SK-N-SH treated with all-trans-retinoic acid at 6 μM for 48 hours (cell line): ENCODE measurements around the gene ALDH16A1.
A peak's percentile ranks its signal among the peaks of the same experiment; 100 is the strongest.

Source experiments
- ATAC-seq: fragments of 200-7000 bp; cut with Tn5 transposase; 3 replicates; pipeline ENCODE4 v1.9.1; 2020; ENCODE audit warnings: mild to moderate bottlenecking, moderate library complexity
- CSDC2 ChIP-seq: fragments of 250-450 bp; sonication (Bioruptor Pico); IDR thresholded peaks from 2 replicates; pipeline ENCODE4 v1.5.0; 2020; ENCODE audit warnings: mild to moderate bottlenecking, moderate library complexity
- ESRRG ChIP-seq: fragments of 250-450 bp; sonication (Bioruptor Pico); IDR thresholded peaks from 2 replicates; pipeline ENCODE4 v1.6.1; 2021; ENCODE audit warnings: mild to moderate bottlenecking
- GLIS3 ChIP-seq: fragments of 250-450 bp; sonication (Bioruptor Pico); IDR thresholded peaks from 2 replicates; pipeline ENCODE4 v1.5.0; 2020; ENCODE audit warnings: mild to moderate bottlenecking, moderate library complexity
- ISL1 ChIP-seq: fragments of 250-450 bp; sonication (Bioruptor Pico); IDR thresholded peaks from 2 replicates; pipeline ENCODE4 v2.1.2; 2022; ENCODE audit warnings: mild to moderate bottlenecking, moderate library complexity
- PPARA ChIP-seq: fragments of 250-450 bp; sonication (Bioruptor Pico); IDR thresholded peaks from 2 replicates; pipeline ENCODE4 v1.5.0; 2020; ENCODE audit warnings: mild to moderate bottlenecking, borderline replicate concordance
- RARB ChIP-seq: fragments of 250-450 bp; sonication (Bioruptor Pico); IDR thresholded peaks from 2 replicates; pipeline ENCODE4 v1.8.0; 2021; ENCODE audit warnings: mild to moderate bottlenecking, moderate library complexity
- TCF4 ChIP-seq: fragments of 250-450 bp; sonication (Bioruptor Pico); IDR thresholded peaks from 2 replicates; pipeline ENCODE4 v1.8.0; 2021; ENCODE audit warnings: mild to moderate bottlenecking, moderate library complexity, borderline replicate concordance
- TOX ChIP-seq: fragments of 250-450 bp; sonication (Bioruptor Pico); IDR thresholded peaks from 2 replicates; pipeline ENCODE4 v1.8.0; 2021; ENCODE audit warnings: mild to moderate bottlenecking, moderate library complexity, borderline replicate concordance
- ZC3H10 ChIP-seq: fragments of 250-450 bp; sonication (Bioruptor Pico); IDR thresholded peaks from 2 replicates; pipeline ENCODE4 v1.5.1; 2021; ENCODE audit warnings: mild to moderate bottlenecking, moderate library complexity
- ZFP3 ChIP-seq: fragments of 250-450 bp; sonication (Bioruptor Pico); IDR thresholded peaks from 2 replicates; pipeline ENCODE4 v1.5.0; 2020; ENCODE audit warnings: mild to moderate bottlenecking, moderate library complexity
- ZFP30 ChIP-seq: fragments of 450-650 bp; formaldehyde crosslinking; IDR thresholded peaks from 2 replicates; pipeline ENCODE4 v1.5.0; 2022; ENCODE audit warnings: mild to moderate bottlenecking, moderate library complexity
- ZNF565 ChIP-seq: fragments of 450-650 bp; formaldehyde crosslinking; conservative IDR thresholded peaks from 2 replicates; pipeline ENCODE4 v1.5.0; 2020; ENCODE audit warnings: low read depth, mild to moderate bottlenecking, moderate library complexity
- ZNF70 ChIP-seq: fragments of 450-650 bp; formaldehyde crosslinking; IDR thresholded peaks from 2 replicates; pipeline ENCODE4 v1.5.0; 2020; ENCODE audit warnings: mild to moderate bottlenecking, moderate library complexity
- ZNF8 ChIP-seq: fragments of 450-650 bp; formaldehyde crosslinking; IDR thresholded peaks from 2 replicates; pipeline ENCODE4 v1.5.0; 2020; ENCODE audit warnings: mild to moderate bottlenecking, moderate library complexity
- TF ChIP-seq, protein P1 (sequence below): fragments of 250-450 bp; sonication (Bioruptor Pico); IDR thresholded peaks from 2 replicates; pipeline ENCODE4 v1.8.0; 2020; ENCODE audit warnings: mild to moderate bottlenecking, moderate library complexity, borderline replicate concordance
- TF ChIP-seq, protein P2 (sequence below): fragments of 250-450 bp; sonication (Bioruptor Pico); IDR thresholded peaks from 2 replicates; pipeline ENCODE4 v1.5.1; 2020; ENCODE audit warnings: low read depth, mild to moderate bottlenecking, moderate library complexity
- TF ChIP-seq, protein P3 (sequence below): fragments of 250-450 bp; sonication (Bioruptor Pico); IDR thresholded peaks from 2 replicates; pipeline ENCODE4 v1.8.0; 2021; ENCODE audit warnings: low read depth, mild to moderate bottlenecking, moderate library complexity, borderline replicate concordance
- TF ChIP-seq, protein P4 (sequence below): fragments of 250-450 bp; sonication (Bioruptor Pico); IDR thresholded peaks from 2 replicates; pipeline ENCODE4 v1.5.0; 2020; ENCODE audit warnings: mild to moderate bottlenecking, moderate library complexity
- TF ChIP-seq, protein P5 (sequence below): fragments of 250-450 bp; sonication (Bioruptor Pico); IDR thresholded peaks from 2 replicates; pipeline ENCODE4 v1.5.1; 2021; ENCODE audit warnings: mild to moderate bottlenecking, moderate library complexity

The ALDH16A1 gene

DNA sequence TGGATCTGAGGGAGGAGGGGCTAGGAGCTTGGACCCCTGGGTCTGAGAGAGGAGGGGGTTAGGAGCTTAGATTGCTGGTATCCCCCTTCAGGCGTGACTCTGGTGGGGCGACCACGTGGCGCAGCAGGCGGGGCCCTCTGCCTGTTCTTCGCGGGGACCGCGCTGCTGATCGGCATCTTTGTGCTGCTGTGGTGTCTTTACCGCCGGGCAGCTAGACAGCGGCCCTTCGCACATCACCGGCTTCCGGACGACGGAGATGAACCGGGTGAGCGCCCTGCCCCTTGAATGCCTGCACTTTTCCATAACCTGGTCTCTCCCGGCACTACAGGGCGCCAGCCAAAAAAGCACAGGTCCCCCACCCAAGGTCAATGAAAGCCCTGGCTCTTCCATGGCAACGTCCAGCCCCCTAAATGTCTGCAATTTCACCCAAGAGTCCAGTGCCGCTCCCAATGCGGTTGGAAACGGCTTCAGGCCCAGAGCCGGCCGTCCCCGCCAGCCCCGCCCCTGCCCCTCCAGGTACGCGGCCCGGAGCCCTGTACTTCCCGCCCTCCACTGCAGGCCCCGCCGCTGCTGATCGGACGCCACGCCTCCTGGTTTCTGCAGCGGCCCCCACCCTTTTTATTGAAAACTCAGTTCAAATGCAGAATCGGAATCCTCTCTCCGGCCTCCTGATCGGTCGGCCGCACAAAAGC lies 25.0 kb upstream of the ALDH16A1 start:
- TF ChIP-seq ZC3H10 (no peak), ZNF565 (no peak), ESRRG (CRISPR knock-in tag) (no peak), TCF4 (CRISPR knock-in tag) (no peak), ZFP30 (no peak), GLIS3 (CRISPR knock-in tag) (no peak)
- TF ChIP-seq, protein P1, sequence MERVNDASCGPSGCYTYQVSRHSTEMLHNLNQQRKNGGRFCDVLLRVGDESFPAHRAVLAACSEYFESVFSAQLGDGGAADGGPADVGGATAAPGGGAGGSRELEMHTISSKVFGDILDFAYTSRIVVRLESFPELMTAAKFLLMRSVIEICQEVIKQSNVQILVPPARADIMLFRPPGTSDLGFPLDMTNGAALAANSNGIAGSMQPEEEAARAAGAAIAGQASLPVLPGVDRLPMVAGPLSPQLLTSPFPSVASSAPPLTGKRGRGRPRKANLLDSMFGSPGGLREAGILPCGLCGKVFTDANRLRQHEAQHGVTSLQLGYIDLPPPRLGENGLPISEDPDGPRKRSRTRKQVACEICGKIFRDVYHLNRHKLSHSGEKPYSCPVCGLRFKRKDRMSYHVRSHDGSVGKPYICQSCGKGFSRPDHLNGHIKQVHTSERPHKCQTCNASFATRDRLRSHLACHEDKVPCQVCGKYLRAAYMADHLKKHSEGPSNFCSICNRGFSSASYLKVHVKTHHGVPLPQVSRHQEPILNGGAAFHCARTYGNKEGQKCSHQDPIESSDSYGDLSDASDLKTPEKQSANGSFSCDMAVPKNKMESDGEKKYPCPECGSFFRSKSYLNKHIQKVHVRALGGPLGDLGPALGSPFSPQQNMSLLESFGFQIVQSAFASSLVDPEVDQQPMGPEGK (CRISPR knock-in tag): no peak
- TF ChIP-seq, protein P2, sequence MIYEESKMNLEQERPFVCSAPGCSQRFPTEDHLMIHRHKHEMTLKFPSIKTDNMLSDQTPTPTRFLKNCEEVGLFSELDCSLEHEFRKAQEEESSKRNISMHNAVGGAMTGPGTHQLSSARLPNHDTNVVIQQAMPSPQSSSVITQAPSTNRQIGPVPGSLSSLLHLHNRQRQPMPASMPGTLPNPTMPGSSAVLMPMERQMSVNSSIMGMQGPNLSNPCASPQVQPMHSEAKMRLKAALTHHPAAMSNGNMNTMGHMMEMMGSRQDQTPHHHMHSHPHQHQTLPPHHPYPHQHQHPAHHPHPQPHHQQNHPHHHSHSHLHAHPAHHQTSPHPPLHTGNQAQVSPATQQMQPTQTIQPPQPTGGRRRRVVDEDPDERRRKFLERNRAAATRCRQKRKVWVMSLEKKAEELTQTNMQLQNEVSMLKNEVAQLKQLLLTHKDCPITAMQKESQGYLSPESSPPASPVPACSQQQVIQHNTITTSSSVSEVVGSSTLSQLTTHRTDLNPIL (CRISPR knock-in tag): no peak
- ATAC-seq: peak; percentile 35

DNA sequence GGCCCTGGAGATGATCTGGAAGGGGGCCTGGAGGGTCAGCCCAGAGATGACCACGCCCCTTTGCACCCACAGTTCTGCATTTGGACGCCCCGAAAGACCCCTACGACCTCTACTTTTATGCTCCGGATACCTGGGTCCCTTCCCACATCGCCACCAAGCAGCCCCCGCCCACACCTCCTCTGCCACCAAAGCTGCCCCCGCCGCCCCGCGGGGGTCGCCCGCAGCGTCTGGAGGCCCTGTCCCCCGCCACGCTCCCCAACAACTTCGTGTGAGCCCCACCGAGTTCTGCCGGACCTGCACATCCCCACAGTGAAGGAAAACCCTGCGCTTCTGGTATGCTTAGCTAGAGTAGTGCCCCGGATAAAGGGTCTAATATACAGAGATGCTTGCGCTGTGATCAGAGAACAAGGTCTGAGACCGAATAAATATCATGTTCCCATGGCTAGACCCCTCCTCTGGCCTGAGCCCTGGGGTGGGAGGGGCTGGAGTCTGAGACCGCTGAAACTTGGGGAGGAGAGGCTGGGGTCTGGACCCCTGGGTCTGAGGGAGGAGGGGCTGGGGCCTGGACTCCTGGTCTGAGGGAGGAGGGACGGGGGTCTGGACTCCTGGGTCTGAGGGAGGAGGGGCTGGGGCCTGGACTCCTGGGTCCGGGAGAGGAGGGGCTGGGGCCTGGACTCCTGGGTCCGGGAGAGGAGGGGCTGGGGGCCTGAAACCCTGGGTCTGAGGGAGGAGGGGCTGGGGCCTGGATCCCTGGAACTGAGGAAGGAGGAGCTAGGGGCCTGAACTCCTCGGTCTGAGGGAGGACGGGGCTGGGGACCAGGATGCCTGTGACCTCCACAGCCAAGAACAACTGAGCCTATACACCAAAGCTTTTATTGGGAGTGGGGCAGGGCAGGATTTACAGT lies 24.2 kb upstream of the ALDH16A1 start:
- TF ChIP-seq ZFP3 (no peak), GLIS3 (CRISPR knock-in tag) (no peak), ZNF70 (no peak), ZNF8 (CRISPR knock-in tag) (no peak), ZNF565 (no peak), CSDC2 (CRISPR knock-in tag) (no peak), ISL1 (CRISPR knock-in tag) (no peak), ZFP30 (no peak), PPARA (no peak), RARB (CRISPR knock-in tag) (no peak), ZC3H10 (no peak), TOX (CRISPR knock-in tag) (no peak), TCF4 (CRISPR knock-in tag) (no peak)
- TF ChIP-seq, protein P2 (CRISPR knock-in tag): no peak
- TF ChIP-seq, protein P1 (CRISPR knock-in tag): no peak
- TF ChIP-seq, protein P3, sequence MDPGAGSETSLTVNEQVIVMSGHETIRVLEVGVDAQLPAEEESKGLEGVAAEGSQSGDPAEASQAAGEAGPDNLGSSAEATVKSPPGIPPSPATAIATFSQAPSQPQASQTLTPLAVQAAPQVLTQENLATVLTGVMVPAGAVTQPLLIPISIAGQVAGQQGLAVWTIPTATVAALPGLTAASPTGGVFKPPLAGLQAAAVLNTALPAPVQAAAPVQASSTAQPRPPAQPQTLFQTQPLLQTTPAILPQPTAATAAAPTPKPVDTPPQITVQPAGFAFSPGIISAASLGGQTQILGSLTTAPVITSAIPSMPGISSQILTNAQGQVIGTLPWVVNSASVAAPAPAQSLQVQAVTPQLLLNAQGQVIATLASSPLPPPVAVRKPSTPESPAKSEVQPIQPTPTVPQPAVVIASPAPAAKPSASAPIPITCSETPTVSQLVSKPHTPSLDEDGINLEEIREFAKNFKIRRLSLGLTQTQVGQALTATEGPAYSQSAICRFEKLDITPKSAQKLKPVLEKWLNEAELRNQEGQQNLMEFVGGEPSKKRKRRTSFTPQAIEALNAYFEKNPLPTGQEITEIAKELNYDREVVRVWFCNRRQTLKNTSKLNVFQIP (CRISPR knock-in tag): no peak
- TF ChIP-seq, protein P4, sequence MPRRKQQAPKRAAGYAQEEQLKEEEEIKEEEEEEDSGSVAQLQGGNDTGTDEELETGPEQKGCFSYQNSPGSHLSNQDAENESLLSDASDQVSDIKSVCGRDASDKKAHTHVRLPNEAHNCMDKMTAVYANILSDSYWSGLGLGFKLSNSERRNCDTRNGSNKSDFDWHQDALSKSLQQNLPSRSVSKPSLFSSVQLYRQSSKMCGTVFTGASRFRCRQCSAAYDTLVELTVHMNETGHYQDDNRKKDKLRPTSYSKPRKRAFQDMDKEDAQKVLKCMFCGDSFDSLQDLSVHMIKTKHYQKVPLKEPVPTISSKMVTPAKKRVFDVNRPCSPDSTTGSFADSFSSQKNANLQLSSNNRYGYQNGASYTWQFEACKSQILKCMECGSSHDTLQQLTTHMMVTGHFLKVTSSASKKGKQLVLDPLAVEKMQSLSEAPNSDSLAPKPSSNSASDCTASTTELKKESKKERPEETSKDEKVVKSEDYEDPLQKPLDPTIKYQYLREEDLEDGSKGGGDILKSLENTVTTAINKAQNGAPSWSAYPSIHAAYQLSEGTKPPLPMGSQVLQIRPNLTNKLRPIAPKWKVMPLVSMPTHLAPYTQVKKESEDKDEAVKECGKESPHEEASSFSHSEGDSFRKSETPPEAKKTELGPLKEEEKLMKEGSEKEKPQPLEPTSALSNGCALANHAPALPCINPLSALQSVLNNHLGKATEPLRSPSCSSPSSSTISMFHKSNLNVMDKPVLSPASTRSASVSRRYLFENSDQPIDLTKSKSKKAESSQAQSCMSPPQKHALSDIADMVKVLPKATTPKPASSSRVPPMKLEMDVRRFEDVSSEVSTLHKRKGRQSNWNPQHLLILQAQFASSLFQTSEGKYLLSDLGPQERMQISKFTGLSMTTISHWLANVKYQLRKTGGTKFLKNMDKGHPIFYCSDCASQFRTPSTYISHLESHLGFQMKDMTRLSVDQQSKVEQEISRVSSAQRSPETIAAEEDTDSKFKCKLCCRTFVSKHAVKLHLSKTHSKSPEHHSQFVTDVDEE (CRISPR knock-in tag): no peak
- TF ChIP-seq, protein P5, sequence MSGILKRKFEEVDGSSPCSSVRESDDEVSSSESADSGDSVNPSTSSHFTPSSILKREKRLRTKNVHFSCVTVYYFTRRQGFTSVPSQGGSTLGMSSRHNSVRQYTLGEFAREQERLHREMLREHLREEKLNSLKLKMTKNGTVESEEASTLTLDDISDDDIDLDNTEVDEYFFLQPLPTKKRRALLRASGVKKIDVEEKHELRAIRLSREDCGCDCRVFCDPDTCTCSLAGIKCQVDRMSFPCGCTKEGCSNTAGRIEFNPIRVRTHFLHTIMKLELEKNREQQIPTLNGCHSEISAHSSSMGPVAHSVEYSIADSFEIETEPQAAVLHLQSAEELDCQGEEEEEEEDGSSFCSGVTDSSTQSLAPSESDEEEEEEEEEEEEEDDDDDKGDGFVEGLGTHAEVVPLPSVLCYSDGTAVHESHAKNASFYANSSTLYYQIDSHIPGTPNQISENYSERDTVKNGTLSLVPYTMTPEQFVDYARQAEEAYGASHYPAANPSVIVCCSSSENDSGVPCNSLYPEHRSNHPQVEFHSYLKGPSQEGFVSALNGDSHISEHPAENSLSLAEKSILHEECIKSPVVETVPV: no peak

More for the DNA sequence above, 24.2 kb upstream of the ALDH16A1 start:
- no peak for ATAC-seq
